ENCODE measurements around the gene AMACR. TPM values are rescaled to one million over a fixed set of nuclear protein-coding genes. Genes with fewer than 3 reads are reported as not detected.

The AMACR gene
- total RNA-seq, 2 experiments from 2014 or later = 6.5 to 7.7 TPM

DNA sequence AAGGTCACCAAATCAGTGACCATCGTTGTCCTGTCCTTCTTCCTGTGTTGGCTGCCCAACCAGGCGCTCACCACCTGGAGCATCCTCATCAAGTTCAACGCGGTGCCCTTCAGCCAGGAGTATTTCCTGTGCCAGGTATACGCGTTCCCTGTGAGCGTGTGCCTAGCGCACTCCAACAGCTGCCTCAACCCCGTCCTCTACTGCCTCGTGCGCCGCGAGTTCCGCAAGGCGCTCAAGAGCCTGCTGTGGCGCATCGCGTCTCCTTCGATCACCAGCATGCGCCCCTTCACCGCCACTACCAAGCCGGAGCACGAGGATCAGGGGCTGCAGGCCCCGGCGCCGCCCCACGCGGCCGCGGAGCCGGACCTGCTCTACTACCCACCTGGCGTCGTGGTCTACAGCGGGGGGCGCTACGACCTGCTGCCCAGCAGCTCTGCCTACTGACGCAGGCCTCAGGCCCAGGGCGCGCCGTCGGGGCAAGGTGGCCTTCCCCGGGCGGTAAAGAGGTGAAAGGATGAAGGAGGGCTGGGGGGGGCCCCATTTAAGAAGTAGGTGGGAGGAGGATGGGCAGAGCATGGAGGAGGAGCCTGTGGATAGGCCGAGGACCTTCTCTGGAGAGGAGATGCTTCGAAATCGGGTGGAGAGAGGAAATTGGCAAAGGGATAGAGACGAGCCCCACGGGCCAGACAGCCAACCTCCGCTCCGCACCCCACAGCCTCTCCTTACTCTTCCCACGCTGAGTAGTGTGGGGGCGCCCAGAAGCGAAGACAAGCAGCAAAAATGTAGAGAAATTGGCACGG, 69.9 kb downstream of the AMACR start:
- no peak overlapping the region for H3K27ac Mint-ChIP-seq
- DNase-seq = no peak
- peaks cover 54% of the 10 kb centered on the region for H3K27me3 Mint-ChIP-seq
- no peak for ATAC-seq
- POLR2A ChIA-PET = no interaction called here
- CTCF ChIA-PET = no interaction called here
- TF ChIP-seq, protein P1, sequence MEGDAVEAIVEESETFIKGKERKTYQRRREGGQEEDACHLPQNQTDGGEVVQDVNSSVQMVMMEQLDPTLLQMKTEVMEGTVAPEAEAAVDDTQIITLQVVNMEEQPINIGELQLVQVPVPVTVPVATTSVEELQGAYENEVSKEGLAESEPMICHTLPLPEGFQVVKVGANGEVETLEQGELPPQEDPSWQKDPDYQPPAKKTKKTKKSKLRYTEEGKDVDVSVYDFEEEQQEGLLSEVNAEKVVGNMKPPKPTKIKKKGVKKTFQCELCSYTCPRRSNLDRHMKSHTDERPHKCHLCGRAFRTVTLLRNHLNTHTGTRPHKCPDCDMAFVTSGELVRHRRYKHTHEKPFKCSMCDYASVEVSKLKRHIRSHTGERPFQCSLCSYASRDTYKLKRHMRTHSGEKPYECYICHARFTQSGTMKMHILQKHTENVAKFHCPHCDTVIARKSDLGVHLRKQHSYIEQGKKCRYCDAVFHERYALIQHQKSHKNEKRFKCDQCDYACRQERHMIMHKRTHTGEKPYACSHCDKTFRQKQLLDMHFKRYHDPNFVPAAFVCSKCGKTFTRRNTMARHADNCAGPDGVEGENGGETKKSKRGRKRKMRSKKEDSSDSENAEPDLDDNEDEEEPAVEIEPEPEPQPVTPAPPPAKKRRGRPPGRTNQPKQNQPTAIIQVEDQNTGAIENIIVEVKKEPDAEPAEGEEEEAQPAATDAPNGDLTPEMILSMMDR (IDR thresholded peaks at IDR 0.05) = no peak
- intact Hi-C loops (cut with micrococcal nuclease) = loop anchor here (10.0 kb wide), 1 partner anchor 353 kb away; no protein-coding TSS in a partner anchor
- no peaks in the 10 kb centered on the region for H3K36me3 Mint-ChIP-seq (ENCODE audit: low read depth)
- H3K4me3 Mint-ChIP-seq = no peak overlapping the region
- no peaks in the 10 kb centered on the region for H3K4me1 Mint-ChIP-seq (ENCODE audit: low read depth)
- H3K9me3 Mint-ChIP-seq = no peaks in the 10 kb centered on the region

DNA sequence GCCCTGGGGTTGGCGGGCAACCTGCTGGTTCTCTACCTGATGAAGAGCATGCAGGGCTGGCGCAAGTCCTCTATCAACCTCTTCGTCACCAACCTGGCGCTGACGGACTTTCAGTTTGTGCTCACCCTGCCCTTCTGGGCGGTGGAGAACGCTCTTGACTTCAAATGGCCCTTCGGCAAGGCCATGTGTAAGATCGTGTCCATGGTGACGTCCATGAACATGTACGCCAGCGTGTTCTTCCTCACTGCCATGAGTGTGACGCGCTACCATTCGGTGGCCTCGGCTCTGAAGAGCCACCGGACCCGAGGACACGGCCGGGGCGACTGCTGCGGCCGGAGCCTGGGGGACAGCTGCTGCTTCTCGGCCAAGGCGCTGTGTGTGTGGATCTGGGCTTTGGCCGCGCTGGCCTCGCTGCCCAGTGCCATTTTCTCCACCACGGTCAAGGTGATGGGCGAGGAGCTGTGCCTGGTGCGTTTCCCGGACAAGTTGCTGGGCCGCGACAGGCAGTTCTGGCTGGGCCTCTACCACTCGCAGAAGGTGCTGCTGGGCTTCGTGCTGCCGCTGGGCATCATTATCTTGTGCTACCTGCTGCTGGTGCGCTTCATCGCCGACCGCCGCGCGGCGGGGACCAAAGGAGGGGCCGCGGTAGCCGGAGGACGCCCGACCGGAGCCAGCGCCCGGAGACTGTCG, 70.7 kb downstream of the AMACR start:
- CTCF ChIA-PET = interaction anchor here (2.9 to 4.0 kb wide), 3 partner anchors 23 to 349 kb away, joined by 9 to 33 read pairs (median 26); no protein-coding TSS in a partner anchor
- no peaks in the 10 kb centered on the region for H3K36me3 Mint-ChIP-seq (ENCODE audit: low read depth)
- H3K4me1 Mint-ChIP-seq (ENCODE audit: low read depth) = no peaks in the 10 kb centered on the region
- POLR2A ChIA-PET = no interaction called here
- ATAC-seq (no peak), DNase-seq (no peak)
- no peak overlapping the region for H3K27ac Mint-ChIP-seq
- intact Hi-C loops (cut with micrococcal nuclease) = loop anchor here (10.0 kb wide), 1 partner anchor 352 kb away; no protein-coding TSS in a partner anchor
- H3K9me3 Mint-ChIP-seq = no peaks in the 10 kb centered on the region
- peaks cover 52% of the 10 kb centered on the region for H3K27me3 Mint-ChIP-seq
- TF ChIP-seq, protein P1 (IDR thresholded peaks at IDR 0.05) = no peak
- no peak overlapping the region for H3K4me3 Mint-ChIP-seq

DNA sequence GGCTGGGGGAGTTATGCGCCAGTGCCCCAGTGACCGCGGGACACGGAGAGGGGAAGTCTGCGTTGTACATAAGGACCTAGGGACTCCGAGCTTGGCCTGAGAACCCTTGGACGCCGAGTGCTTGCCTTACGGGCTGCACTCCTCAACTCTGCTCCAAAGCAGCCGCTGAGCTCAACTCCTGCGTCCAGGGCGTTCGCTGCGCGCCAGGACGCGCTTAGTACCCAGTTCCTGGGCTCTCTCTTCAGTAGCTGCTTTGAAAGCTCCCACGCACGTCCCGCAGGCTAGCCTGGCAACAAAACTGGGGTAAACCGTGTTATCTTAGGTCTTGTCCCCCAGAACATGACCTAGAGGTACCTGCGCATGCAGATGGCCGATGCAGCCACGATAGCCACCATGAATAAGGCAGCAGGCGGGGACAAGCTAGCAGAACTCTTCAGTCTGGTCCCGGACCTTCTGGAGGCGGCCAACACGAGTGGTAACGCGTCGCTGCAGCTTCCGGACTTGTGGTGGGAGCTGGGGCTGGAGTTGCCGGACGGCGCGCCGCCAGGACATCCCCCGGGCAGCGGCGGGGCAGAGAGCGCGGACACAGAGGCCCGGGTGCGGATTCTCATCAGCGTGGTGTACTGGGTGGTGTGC, 71.4 kb downstream of the AMACR start, which contains the start of gene RXFP3:
TSS of gene RXFP3 (plus strand) at position 6 of the 636 bp plus-strand sequence. CDS start at position 361, 355 bp downstream.
- no peak within 1 kb of the TSS for H3K27ac Mint-ChIP-seq
- TF ChIP-seq, protein P1 (IDR thresholded peaks at IDR 0.05) = no peak
- ChIA-PET POLR2A (no interaction called here), CTCF (interaction anchor here (1.4 to 4.0 kb wide), 8 partner anchors 23 to 498 kb away, joined by 3 to 33 read pairs (median 8); no protein-coding TSS in a partner anchor)
- H3K4me3 Mint-ChIP-seq = no peak within 1 kb of the TSS
- DNase-seq (no peak), ATAC-seq (no peak)
- intact Hi-C loops (cut with micrococcal nuclease) = loop anchor here (10.0 kb wide), 1 partner anchor 352 kb away; no protein-coding TSS in a partner anchor
- no peaks in the 10 kb centered on the region for H3K9me3 Mint-ChIP-seq
- no peaks in the 10 kb centered on the region for H3K36me3 Mint-ChIP-seq (ENCODE audit: low read depth)
- peaks cover 50% of the 10 kb centered on the region for H3K27me3 Mint-ChIP-seq
- H3K4me1 Mint-ChIP-seq (ENCODE audit: low read depth) = no peaks in the 10 kb centered on the region

Other genes starting within 250 kb of the AMACR start
- not detected for gene ADAMTS12, start 116.1 kb downstream of the AMACR start, total RNA-seq
- gene RXFP3, start 71.7 kb downstream of the AMACR start, total RNA-seq = not detected
- gene SLC45A2, start 23.4 kb downstream of the AMACR start, total RNA-seq = not detected
- 1 to 10 TPM; 1.3 to 1.4 TPM for gene C1QTNF3, start 35.2 kb upstream of the AMACR start, total RNA-seq

All from activated CD8-positive, alpha-beta T cell treated with anti-CD3 and anti-CD28 coated beads for 36 hours (primary cell).